ENCODE data around the gene PDZK1IP1.

DNA sequence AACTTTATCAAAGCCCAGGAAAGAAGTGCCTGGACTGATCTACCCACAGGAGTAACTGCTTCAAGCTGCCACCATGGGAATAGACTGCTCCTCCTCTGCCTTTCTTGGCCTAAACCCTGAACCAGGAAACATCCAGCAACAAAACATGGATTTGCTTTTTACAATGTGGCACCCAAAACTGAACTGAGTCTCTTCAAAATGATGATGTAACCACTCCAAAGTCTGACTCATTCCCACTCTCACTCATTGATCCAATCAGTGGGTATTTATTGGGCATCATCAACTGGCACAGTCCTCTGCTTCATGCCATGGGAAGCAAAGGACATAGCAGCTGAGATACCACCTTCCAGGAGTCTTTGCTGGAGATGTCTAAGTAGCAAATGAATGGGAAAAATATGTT lies 29.1 kb downstream of the PDZK1IP1 start:
- TF ChIP-seq POLR2A (IDR thresholded peaks at IDR 0.05; ENCODE audit: low read depth, low read length): no peak
- TF ChIP-seq, protein P1, sequence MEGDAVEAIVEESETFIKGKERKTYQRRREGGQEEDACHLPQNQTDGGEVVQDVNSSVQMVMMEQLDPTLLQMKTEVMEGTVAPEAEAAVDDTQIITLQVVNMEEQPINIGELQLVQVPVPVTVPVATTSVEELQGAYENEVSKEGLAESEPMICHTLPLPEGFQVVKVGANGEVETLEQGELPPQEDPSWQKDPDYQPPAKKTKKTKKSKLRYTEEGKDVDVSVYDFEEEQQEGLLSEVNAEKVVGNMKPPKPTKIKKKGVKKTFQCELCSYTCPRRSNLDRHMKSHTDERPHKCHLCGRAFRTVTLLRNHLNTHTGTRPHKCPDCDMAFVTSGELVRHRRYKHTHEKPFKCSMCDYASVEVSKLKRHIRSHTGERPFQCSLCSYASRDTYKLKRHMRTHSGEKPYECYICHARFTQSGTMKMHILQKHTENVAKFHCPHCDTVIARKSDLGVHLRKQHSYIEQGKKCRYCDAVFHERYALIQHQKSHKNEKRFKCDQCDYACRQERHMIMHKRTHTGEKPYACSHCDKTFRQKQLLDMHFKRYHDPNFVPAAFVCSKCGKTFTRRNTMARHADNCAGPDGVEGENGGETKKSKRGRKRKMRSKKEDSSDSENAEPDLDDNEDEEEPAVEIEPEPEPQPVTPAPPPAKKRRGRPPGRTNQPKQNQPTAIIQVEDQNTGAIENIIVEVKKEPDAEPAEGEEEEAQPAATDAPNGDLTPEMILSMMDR (conservative IDR thresholded peaks at IDR 0.05; ENCODE audit: low read depth, low read length): no peak
- TF ChIP-seq RCOR1 (IDR thresholded peaks at IDR 0.05; ENCODE audit: insufficient replicate concordance, low read length): no peak
